ENCODE measurements around the gene DNAJC21.
"Not testable (repeated sequence)": the region's sequence is repeated elsewhere in the genome, so short reads cannot be mapped to it uniquely, and the experiment has no call there.

DNAJC21 gene

GRCh38 chr5:34923694-34924461 is 5.5 kb upstream of the DNAJC21 start:
- DNase-seq: no peak

- no peak for DNase-seq
These were observed 4.9 kb upstream of the DNAJC21 start for GRCh38 chr5:34924462-34924765.

- DNase-seq: no peak
These were observed 3.0 kb upstream of the DNAJC21 start for GRCh38 chr5:34926318-34926888.

DNA sequence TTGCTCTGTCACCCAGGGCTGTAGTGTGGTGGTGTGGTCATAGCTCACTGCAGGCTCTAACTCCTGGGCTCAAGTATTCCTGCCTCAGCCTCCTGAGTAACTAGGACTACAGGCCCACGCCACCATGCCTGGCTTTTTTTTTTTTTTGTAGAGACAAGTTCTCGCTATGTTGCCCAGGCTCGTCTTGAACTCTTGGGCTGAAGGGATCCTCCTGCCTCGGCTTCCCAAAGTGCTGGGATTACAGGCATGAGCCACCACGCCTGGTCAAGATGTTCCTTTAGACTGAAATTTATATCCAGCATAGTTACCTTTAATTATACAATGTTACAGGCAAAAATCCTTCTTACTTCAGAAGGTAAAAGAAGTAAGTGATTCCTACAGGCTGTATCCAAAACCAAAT is 1.6 kb upstream of the DNAJC21 start:
- no peak for DNase-seq

GRCh38 chr5:34928267-34928666 is 1.1 kb upstream of the DNAJC21 start:
- DNase-seq: no peak

GRCh38 chr5:34929720-34930461 is 532 bp downstream of the DNAJC21 start:
- DNase-seq: peak; percentile 73

GRCh38 chr5:34930462-34930844 is 1.1 kb downstream of the DNAJC21 start:
- DNase-seq: no peak

DNA sequence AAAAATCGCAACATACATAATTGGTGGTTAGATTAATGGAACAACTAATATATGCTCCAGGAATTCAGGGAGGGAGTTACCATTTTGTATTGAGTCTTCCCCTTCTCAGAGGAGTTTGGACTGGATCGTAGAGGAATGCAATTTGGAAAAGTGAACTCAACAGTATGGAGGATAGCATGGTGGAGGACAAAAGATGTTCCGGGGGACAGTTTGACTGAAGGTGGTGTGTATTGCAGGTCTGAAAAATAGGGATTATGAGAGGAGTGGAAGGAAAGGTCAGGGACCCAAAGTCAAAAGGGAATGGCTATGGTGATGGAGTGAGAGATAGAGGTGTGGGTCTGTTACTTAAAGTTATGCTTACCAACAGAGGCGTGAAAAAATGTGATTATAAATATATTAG is 1.5 kb downstream of the DNAJC21 start:
- DNase-seq: no peak

GRCh38 chr5:34932947-34933346 is 3.6 kb downstream of the DNAJC21 start:
- no peak for DNase-seq

DNA sequence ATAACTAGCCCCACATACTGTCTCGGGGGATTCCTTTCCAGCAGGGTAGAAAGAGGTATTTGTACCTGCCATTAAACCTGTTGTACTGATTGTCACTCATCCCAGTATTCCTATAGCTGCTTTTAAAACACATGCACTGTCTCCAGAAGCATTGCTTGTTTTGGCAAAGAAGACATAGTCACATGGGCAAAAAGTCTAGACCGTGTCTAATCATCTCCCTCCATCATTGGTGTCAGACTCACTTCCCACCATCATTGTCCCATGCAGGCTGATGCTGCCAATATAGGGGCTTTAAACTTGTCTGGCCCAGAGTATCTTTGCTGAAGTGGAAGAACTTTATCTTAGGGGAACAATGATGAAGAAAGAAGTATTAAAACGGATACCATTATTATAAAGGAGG is 12.6 kb downstream of the DNAJC21 start:
- no peak for DNase-seq

- DNase-seq: no peak
These were observed 14.7 kb downstream of the DNAJC21 start for GRCh38 chr5:34944044-34944443.

GRCh38 chr5:34944460-34945047 is 15.2 kb downstream of the DNAJC21 start:
- no peak for DNase-seq

- DNase-seq: no peak
These were observed 28.0 kb downstream of the DNAJC21 start for GRCh38 chr5:34957321-34957720.

DNA sequence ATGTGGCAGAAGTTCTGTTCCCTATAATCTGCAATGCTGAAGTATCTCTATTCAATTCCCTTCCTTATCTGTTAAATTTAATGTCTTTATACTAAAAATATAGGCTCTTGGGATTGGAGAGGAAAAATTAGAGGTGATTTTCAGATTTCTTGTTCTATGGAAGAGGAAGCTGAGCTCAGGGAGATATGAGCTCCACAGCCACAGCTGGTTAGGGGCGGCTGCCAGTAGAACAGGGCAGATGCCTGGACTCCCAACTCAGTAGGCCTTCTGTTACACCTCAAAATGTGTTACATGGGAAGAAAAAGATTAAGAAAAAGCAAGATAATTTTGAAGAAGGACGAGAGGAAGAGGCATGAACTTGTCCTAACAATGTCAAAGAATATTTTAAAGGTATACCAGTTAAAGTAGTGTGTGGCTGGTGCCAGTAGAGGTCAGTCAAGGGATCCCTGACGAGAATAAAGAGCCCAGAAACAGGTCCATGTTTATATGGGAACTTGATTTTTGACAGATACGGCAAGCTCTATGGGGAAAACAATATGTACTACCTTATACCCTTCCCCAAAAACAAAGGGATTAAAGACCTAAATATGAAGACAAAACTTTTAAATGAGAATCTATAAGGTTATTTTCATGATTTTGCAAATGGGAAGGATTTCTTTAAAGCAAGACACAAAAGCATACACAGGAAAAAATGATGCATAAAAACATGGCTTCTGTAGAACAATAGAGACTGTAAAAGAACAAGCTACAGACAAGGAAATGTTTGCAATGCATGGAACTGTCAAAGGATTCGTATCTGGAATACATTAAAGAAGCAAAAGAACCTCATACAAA is 28.7 kb downstream of the DNAJC21 start:
- DNase-seq: no peak

GRCh38 chr5:34959323-34959722 is 30.0 kb downstream of the DNAJC21 start:
- DNase-seq: no peak

GRCh38 chr5:34967540-34967939 is 38.2 kb downstream of the DNAJC21 start:
- DNase-seq: no peak

DNA sequence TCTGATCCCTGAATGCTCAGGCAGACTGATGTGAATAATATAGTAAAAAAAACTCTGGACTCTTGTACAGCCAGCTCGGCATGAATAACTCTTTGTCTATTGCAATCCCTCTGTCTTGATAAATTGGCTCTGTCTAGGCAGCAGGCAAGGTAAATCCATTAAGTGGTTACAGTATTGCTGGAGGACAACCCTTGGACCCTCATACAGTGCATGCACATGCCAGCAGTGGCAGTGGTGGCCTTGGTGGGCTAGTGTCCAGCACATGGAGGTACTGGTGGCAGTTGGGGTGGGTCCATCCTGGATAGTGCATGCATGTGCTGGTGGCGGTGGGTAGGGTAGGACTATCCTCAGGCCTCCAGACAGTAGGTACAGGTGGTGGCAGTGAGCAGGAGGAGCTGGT is 38.9 kb downstream of the DNAJC21 start:
- no peak for DNase-seq

DNA sequence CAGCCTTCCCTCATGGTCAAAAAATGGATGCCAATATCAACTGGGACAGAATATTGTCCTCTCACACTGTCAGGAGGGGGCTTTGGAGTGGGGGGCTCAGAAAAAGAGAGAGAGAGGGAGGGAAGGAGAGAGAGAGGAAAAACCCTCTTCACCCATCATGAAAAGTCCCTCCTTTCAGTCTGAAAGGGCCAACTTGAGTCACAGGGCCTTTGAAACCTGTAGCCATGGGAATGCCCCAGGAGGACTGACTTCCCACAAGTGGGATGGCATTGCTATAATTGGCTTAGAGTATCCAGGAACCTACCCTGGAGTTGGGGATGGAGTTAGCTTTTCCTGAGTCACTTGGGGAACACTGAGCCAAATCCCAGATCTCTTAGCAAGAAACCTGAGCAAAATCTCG is 41.2 kb downstream of the DNAJC21 start:
- no peak for DNase-seq

- DNase-seq: not testable (repeated sequence)
These were observed 42.3 kb downstream of the DNAJC21 start for GRCh38 chr5:34971655-34972054.

GRCh38 chr5:34976347-34976746 is 47.0 kb downstream of the DNAJC21 start:
- DNase-seq: no peak

DNA sequence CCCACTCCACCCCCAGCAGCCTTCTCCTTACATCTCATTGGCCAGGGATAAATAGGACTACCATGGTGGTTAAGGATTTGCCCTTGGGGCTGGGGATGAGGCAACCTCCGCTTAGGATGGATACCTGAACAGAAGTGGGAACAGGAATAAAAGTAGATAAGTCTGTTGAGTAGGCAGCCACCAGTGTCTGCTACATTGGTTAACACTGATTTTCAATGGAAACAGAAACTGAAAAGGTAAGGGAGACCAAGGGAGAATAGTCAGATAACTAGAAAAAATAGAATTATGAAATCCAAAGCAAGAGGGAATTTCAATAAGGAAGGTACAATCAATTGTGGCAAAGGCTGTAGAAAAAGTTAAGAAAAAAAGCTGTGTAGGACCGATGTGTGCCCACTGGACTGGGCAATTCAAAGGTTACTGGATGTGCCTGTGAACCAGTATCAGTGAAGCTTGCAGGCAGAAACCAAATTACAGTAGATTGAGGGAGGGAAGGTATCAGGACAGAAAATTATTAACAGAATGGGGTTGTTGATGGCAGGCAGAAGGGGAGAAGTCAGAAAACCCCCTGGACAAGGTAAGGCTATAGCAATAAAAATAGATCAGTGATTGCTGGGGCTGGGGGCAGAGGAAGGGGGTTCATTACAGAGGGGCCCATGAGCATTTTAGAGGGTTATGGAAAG is 48.7 kb downstream of the DNAJC21 start:
- no peak for DNase-seq

GRCh38 chr5:34978681-34979080 is 49.3 kb downstream of the DNAJC21 start:
- DNase-seq: no peak
